Occipital lobe (tissue), 2 donors: Measurements from ENCODE around the gene CAMK1D. TPM values are rescaled to one million over a fixed set of nuclear protein-coding genes. Genes with fewer than 3 reads are reported as not detected.
A peak's percentile ranks its signal among the peaks of the same experiment; 100 is the strongest.

Source experiments
- DNase-seq: peaks from one replicate; lab custom pipeline; 2025; lab: John Stamatoyannopoulos, UW
- total RNA-seq: library from RNA; depleted of rRNA; stranded (reverse); fragments of >200 nt; gene quantifications from one replicate; pipeline ENCODE4 v1.2.3, GENCODE V29; 2014

Gene CAMK1D
- total RNA-seq, 1 donor from 2014 or later = 18.9 TPM

- no peak for DNase-seq
These were observed 272.7 kb downstream of the CAMK1D start for GRCh38 chr10:12622016-12622415.

GRCh38 chr10:12622691-12623090, 273.3 kb downstream of the CAMK1D start:
- DNase-seq = no peak

DNA sequence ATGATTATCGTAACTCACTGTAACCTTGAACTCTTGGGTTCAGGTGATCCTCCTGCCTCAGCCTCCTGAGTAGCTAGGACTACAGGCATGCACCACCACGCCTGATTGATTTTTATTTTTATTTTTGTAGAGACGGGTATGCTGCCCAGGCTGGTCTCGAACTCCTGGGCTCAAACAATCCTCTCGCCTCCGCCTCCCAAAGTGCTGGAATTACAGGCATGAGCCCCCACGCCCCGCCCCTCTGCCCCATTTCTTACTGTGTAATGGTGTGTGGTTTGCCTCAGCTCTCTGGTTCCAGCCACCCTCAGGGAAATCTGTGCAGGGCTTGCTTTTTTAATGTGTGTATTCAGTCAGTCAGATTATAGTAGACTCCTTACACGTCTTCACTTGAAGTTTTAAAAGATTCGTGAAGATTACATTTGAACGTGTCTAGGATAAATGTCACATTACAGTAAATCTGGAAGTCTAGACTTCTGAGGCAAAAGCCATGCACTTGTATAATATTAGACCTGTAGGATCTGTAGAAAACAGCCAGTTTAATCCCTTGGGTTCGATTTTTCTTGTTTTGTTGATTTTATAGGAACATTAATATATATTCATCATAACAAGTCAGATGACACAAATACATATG, 276.2 kb downstream of the CAMK1D start:
- DNase-seq = no peak

DNA sequence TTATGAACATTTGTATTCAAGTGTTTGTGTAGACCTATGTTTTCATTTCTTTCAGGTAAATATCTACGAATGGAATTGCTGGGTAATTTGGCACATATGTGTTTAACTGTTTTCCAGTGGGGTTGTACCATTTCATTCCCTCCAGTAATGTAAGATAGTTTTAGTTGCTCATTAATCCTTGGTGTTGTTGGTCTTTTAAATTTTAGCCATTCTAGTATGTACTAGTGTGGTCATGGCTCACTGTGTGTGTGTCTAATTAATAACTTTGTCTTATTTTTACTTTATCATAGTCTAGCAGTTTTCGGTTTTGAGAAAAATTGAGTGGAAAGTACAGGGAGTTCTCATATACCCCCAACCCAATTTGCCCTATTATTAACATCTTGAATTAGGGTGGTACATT, 278.8 kb downstream of the CAMK1D start:
- DNase-seq = no peak

- no peak for DNase-seq
These were observed 279.8 kb downstream of the CAMK1D start for GRCh38 chr10:12628964-12629766.

DNA sequence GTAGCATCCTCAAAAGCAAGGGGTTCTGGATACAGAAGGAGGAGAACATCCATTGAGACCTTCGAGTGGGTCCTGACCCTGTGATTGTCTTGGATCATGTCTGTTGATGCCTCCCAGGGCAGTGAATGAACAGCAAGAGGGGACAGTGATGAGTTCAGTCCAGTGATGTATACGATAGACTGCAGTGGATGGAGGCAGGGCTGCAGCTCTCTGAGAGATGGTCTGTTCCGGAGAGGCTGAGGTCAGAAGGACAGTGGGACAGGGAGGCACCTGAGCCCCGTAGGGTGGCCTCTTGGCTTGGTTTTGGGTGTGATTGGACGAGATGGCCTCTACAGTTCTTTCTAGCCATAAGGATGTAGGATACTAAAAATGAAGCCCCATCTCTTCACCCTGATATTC, 280.4 kb downstream of the CAMK1D start:
- DNase-seq = no peak

DNA sequence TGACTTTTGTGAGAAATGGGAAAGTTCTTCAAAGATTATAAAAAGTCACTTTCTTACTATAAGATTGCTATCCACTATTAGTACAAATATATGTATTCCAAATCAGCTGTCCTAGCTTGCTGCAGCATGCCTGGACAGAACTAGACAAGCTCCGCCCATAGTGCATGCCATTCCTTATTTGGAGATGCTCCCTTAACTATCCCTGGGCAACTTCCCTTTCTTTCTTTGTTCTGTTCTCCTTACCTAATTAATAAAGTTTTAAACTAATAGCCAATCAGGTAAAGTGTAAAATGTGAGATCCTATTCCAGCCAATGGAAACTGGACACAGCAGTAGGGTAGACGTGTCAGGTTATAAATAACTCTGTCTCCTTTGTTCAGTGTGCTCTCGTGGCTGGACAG, 281.9 kb downstream of the CAMK1D start:
- DNase-seq = no peak

DNA sequence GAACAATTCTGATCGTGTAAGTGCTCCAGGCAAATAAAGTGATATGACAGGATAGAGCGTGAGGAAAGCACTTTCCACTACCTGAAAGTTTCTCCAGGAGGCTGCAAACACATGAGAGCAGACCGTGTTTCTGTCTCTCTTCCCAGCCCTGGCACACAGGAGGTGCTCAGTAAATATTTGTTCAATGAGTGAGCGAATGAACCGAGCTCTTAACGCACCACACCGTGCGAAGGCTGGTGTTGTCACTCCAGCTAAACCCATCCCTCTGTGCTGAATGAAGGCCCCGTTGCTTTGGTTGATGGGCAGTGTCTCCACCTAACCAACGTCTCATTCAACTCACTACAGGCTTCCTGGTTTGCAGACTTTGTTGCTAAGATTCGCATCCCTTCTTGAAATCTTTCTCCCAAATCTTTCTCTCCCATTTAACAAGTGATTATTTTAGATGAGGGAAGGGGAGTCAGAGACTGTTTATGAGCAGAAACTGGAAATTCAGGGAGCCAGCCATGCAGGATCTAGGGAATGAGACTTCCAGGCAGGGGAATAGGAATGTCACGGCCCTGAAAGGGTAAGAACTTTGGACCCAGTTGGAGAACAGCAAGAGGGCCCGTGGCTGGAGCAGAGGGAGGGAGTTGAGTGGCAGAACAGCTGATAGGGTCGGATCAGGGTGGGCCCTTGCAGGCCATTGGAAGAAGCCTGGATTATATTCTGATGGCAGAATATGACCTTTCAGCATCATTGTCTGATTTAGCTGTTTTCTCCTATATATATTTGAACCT, 282.6 kb downstream of the CAMK1D start:
- no peak for DNase-seq

GRCh38 chr10:12633776-12634620, 284.7 kb downstream of the CAMK1D start:
- no peak for DNase-seq

- no peak for DNase-seq
These were observed 285.2 kb downstream of the CAMK1D start for GRCh38 chr10:12634621-12634931.

GRCh38 chr10:12635127-12635541, 285.8 kb downstream of the CAMK1D start:
- no peak for DNase-seq

- no peak for DNase-seq
These were observed 287.2 kb downstream of the CAMK1D start for GRCh38 chr10:12636571-12636970.

DNA sequence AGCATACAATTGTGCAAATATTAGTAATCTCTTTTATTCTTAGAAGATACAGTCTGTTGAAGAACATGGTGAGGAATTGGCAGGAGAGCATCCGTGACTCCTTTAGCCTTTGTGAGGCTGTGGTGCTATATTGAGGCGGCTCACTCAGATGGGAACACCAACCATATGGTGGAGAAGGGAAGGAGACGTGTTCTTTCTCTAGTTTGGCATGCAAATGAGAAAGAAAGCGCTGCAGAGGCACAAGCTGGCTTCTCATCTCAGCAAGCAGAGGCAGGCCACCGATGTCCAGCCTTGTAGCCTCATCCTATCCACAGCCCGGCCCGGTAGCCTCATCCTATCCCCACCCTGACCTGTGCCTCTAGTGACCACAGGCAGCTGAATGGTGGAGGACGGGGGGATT, 288.3 kb downstream of the CAMK1D start:
- peak; percentile 57 for DNase-seq

DNA sequence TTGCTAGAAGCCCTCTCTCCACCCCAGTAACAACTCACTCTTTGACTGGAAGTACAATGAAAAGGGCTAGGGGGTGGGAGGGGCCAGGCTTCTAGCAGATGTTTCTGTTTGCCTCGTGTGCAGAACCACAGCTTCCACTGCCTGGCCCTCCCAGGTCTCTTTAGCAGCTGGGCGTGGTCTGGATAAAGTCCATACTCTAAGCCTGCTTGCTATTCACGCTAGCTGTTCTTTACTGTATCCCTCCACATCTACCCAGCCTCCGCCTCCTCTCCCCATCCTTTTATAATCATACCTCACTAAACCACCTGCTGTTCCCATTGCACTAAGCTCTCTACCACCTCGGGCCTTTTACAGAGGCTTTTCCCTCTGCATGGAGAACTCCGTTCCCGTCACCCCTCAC, 288.8 kb downstream of the CAMK1D start:
- peak; percentile 41 for DNase-seq

DNA sequence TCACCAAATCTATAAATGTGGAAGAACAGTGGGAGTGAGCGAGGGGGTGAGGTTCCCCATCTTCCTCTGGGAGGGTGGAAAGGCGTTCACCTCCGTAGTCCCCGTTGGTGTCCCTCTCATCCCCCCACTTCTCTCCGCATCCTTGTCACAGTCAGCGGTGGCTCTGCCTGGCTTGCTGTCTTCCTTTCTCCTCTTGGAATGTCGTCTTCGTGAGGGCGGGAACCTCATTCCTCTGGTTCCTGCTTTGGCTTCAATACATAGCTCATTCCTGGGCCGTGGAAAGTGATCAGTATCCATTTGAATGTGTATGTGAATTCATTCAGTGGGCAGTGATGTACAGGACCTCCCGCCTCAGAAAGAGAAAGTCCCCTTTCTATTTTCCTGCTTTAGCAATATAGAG, 289.4 kb downstream of the CAMK1D start:
- DNase-seq = no peak

GRCh38 chr10:12639996-12640944, 290.9 kb downstream of the CAMK1D start:
- DNase-seq = no peak

- DNase-seq = no peak
These were observed 292.7 kb downstream of the CAMK1D start for GRCh38 chr10:12642036-12642435.

DNA sequence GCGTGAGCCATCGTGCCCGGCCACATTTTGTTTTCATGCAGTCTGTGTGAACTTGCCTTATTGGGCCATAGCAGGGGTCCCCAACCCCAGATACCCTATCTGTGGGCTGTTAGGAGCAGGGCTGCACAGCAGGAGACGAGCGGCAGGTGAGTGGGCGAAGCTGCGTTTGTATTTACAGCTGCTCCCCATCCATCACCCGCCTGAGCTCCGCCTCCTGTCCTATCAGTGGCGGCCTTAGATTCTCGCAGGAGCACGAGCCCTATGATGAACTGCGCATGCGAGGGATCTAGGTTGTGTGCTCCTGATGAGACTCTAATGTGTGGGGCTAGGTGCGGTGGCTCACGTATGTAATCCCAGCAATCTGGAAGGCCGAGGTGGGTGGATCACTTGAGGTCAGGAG, 293.9 kb downstream of the CAMK1D start:
- no peak for DNase-seq

- no peak for DNase-seq
These were observed 295.2 kb downstream of the CAMK1D start for GRCh38 chr10:12644380-12645144.

DNA sequence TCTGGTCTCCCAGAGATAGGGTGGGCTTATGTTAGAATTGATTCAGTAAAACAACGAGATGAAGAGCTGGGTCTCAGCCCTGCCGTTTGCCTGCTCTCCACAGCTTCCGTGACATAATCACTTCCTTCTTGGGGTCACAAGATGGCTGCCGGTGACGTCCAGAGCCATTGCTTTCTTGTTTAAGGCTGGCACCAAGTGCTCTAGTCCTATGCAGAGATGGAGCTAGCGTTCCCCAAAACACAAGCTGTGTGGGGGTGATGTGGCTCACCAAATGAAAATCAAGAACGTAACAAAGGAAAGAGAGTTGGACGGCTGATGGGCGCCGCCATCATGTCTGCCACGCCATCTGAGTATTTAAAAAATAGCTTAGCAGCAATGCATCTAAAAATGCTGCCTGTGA, 296.1 kb downstream of the CAMK1D start:
- peak; percentile 22 for DNase-seq
